K562 (cell line): Measurements from ENCODE around the gene COX4I2. TPM values are rescaled to one million over a fixed set of nuclear protein-coding genes. Genes with fewer than 3 reads are reported as not detected.
"Not testable (repeated sequence)": the region's sequence is repeated elsewhere in the genome, so short reads cannot be mapped to it uniquely, and the experiment has no call there.

Experiments used
- ATAC-seq: fragments of 200-7000 bp; cut with Tn5 transposase; 3 replicates; pipeline ENCODE4 v1.9.1; 2020; ENCODE audit warnings: moderate library complexity
- BruUV-seq: library from RNA; stranded (reverse); fragments of 400-500 nt; replicated peaks from 2 replicates; lab custom pipeline; 2021; lab: Mats Ljungman, UMichigan
- CTCF ChIA-PET: fragments of 300-600 bp; formaldehyde crosslinking; extraction: SDS; loops from one replicate; lab custom pipeline; 2021; ENCODE audit warnings: low intra/inter-chr PET ratio; lab: Yijun Ruan, JAX
- POLR2A ChIA-PET: fragments of 300-600, 350-650 bp; sonication (Branson Sonifier 250); formaldehyde crosslinking; extraction: SDS; loops from one replicate; lab custom pipeline; 2021; ENCODE audit warnings: antibody characterized with exemption, inconsistent platforms; lab: Yijun Ruan, JAX
- DNase-seq, 4 experiments: peaks; one replicate each; pipeline versions ENCODE4 v3.0.0 to v3.0.0-alpha.2; 2011 to 2018; ENCODE audit warnings: low spot score in 3 of 4, mixed read lengths in 3 of 4; ENCODE audit errors: extremely low read depth in 1 of 4
- FAIRE-seq: peaks from 2 replicates; lab custom pipeline; 2011; peaks lifted over from hg19 to GRCh38; lab: Jason Lieb, UNC
- H2AFZ ChIP-seq: 2 replicates; pipeline ENCODE4 v1.6.0; 2011; ENCODE audit warnings: low read depth, low read length, control low read depth, inconsistent platforms
- H3K27ac ChIP-seq: fragments of 200-600 bp; 3 replicates; pipeline ENCODE4 v1.8.0; 2011; ENCODE audit warnings: low read depth, mild to moderate bottlenecking, control low read depth, inconsistent platforms, low read length, moderate library complexity, mixed read lengths; ENCODE audit errors: extremely low read depth
- H3K27me3 ChIP-seq, 2 experiments: fragments of 300-600 bp in 1 of 2; 2 replicates in 1 of 2; 3 replicates in 1 of 2; pipeline versions ENCODE4 v1.6.0 to v1.8.0; 2011; ENCODE audit warnings: inconsistent platforms in 2 of 2, low read length in 2 of 2, mild to moderate bottlenecking in 1 of 2, mixed read lengths in 1 of 2, moderate library complexity in 1 of 2; ENCODE audit not compliant: control insufficient read depth in 2 of 2, insufficient read depth in 2 of 2
- H3K36me3 ChIP-seq: fragments of 300-600 bp; 3 replicates; pipeline ENCODE4 v1.8.0; 2011; ENCODE audit warnings: mild to moderate bottlenecking, low read length, inconsistent platforms; ENCODE audit not compliant: control insufficient read depth, insufficient read depth
- H3K4me1 ChIP-seq, 2 experiments: fragments of 200-600 bp in 1 of 2; replicated peaks in 1 of 2; 2 replicates in 1 of 2; 3 replicates in 1 of 2; pipeline versions ENCODE4 v1.5.1 to v1.8.0; 2011; ENCODE audit warnings: inconsistent platforms in 2 of 2, low read length in 2 of 2, mild to moderate bottlenecking in 1 of 2, mixed read lengths in 1 of 2, moderate library complexity in 1 of 2; ENCODE audit not compliant: control insufficient read depth in 2 of 2, insufficient read depth in 2 of 2
- H3K4me2 ChIP-seq: 2 replicates; pipeline ENCODE4 v1.6.1; 2011; ENCODE audit warnings: low read length, control low read depth, inconsistent platforms, mixed read lengths; ENCODE audit not compliant: insufficient read depth
- H3K4me3 ChIP-seq: fragments of 200-600 bp; sonication (generic), shearing (Covaris generic); 2 replicates; pipeline ENCODE4 v1.5.1; 2016; ENCODE audit warnings: control low read depth, inconsistent platforms
- H3K79me2 ChIP-seq: fragments of 200-600 bp; 3 replicates; pipeline ENCODE4 v1.8.0; 2011; ENCODE audit warnings: low read length, inconsistent platforms; ENCODE audit not compliant: control insufficient read depth, insufficient read depth
- H3K9ac ChIP-seq, 2 experiments: 2 replicates each; pipeline versions ENCODE4 v1.6.0 to v1.6.1; 2011; ENCODE audit warnings: low read depth in 2 of 2, low read length in 2 of 2, control low read depth in 1 of 2, inconsistent platforms in 1 of 2, mild to moderate bottlenecking in 1 of 2, mixed read lengths in 1 of 2; ENCODE audit not compliant: insufficient read depth in 1 of 2
- H3K9me1 ChIP-seq: one replicate; pipeline ENCODE4 v1.6.0; 2011; ENCODE audit warnings: inconsistent platforms, mild to moderate bottlenecking, low read length, moderate library complexity; ENCODE audit not compliant: control insufficient read depth, insufficient read depth
- H3K9me3 ChIP-seq: replicated peaks from 2 replicates; pipeline ENCODE4 v1.5.1; 2011; ENCODE audit warnings: low read depth, low read length, inconsistent platforms; ENCODE audit not compliant: control insufficient read depth, insufficient read depth
- H4K20me1 ChIP-seq: replicated peaks from 2 replicates; pipeline ENCODE4 v1.6.1; 2011; ENCODE audit warnings: low read length, inconsistent platforms, mixed read lengths; ENCODE audit not compliant: control insufficient read depth, insufficient read depth
- BCOR ChIP-seq: fragments of 450-650 bp; IDR thresholded peaks from 2 replicates; pipeline ENCODE4 v1.6.1; 2016
- NCOA2 ChIP-seq, 2 experiments: fragments of 450-650 bp; IDR thresholded peaks; 2 replicates each; pipeline ENCODE4 v1.6.1; 2018; ENCODE audit warnings: mild to moderate bottlenecking in 2 of 2, moderate library complexity in 1 of 2; ENCODE audit not compliant: partially characterized antibody in 2 of 2
- RBFOX2 ChIP-seq: fragments of 200-400 bp; formaldehyde crosslinking; IDR thresholded peaks from 2 replicates; pipeline ENCODE4 v1.6.1; 2017; ENCODE audit warnings: low read depth, mild to moderate bottlenecking, low read length, moderate library complexity
- SMARCA5 ChIP-seq: fragments of 450-650 bp; IDR thresholded peaks from 2 replicates; pipeline ENCODE4 v1.6.1; 2016
- SRF ChIP-seq, 2 experiments: fragments of 250-450, 450-650 bp in 1 of 2; sonication (Bioruptor Pico) in 1 of 2; sonication (generic) in 1 of 2; formaldehyde crosslinking; IDR thresholded peaks; 2 replicates each; pipeline versions ENCODE4 v1.5.0 to v1.5.1; 2020 to 2022; ENCODE audit warnings: mild to moderate bottlenecking in 1 of 2, missing genetic modification reagents in 1 of 2
- USF1 ChIP-seq: sonication (generic); formaldehyde crosslinking; IDR thresholded peaks from 2 replicates; pipeline ENCODE4 v1.9.0; 2022; ENCODE audit warnings: mild to moderate bottlenecking, missing genetic modification reagents
- XRCC3 ChIP-seq: fragments of 450-650 bp; IDR thresholded peaks from 2 replicates; pipeline ENCODE4 v1.6.1; 2017; ENCODE audit warnings: mild to moderate bottlenecking, moderate library complexity
- ZBTB26 ChIP-seq: fragments of 450-650 bp; formaldehyde crosslinking; IDR thresholded peaks from 2 replicates; pipeline ENCODE4 v1.4.0; 2022; ENCODE audit warnings: missing genetic modification characterization
- ZNF140 ChIP-seq: fragments of 250-450 bp; sonication (Bioruptor Pico); IDR thresholded peaks from 2 replicates; pipeline ENCODE4 v1.8.0; 2021; ENCODE audit warnings: moderate library complexity, mild to moderate bottlenecking, inconsistent platforms
- ZNF146 ChIP-seq: IDR thresholded peaks from one replicate; pipeline ENCODE4 v1.6.1; 2018; ENCODE audit warnings: missing compliant biosample characterization; ENCODE audit not compliant: unreplicated experiment
- ZNF511 ChIP-seq: sonication (generic); formaldehyde crosslinking; IDR thresholded peaks from 2 replicates; pipeline ENCODE4 v1.8.0; 2022; ENCODE audit warnings: mild to moderate bottlenecking, missing genetic modification reagents
- WGBS: fragments of 100-300 bp; shearing (Covaris generic); methylation state at CpG from one replicate; pipeline ENCODE4 v1.1.6; 2016; ENCODE audit warnings: low coverage, mixed read lengths; ENCODE audit not compliant: insufficient coverage; ENCODE audit errors: missing lambda C conversion rate; 5-methylcytosine and 5-hydroxymethylcytosine counted together
- in situ Hi-C: fragments of 300-500 bp; cut with MboI; formaldehyde crosslinking; loops from 4 replicates; pipeline ENCODE4 v1.15.0; 2018; ENCODE audit warnings: inconsistent platforms, mixed read lengths
- intact Hi-C: fragments of 100-400 bp; cut with micrococcal nuclease; formaldehyde crosslinking; loops from 2 replicates; pipeline ENCODE4 v1.14.2; 2022
- polyA plus RNA-seq, 8 experiments: library from polyadenylated mRNA; depleted of rRNA in 4 of 8; stranded (reverse) in 5 of 8; unstranded in 3 of 8; fragments of >200 nt; fragmentation: Nextera tagmentation in 2 of 8; fragmentation: Illumina TruSeq in 1 of 8; extraction: Ambion mirVana in 2 of 8; extraction: Trizol in 1 of 8; gene quantifications; 2 replicates each; pipeline versions ENCODE4 v1.2.1 to v1.2.3, GENCODE V29; 2011 to 2014; ENCODE audit warnings: inconsistent platforms in 1 of 8, missing spikeins in 1 of 8
- total RNA-seq, 7 experiments: library from RNA; depleted of rRNA in 6 of 7; stranded (reverse); fragments of >200 nt in 6 of 7; fragmentation: Illumina TruSeq in 2 of 7; extraction: Trizol in 2 of 7; gene quantifications; 2 replicates each; pipeline versions ENCODE4 v1.2.1 to v1.2.3, GENCODE V29; 2011 to 2021; ENCODE audit warnings: low replicate concordance in 1 of 7

COX4I2 gene
- total and polyA plus RNA-seq, 9 of the 15 experiments (the other 6 are each of a cell fraction or from before 2014, with no cell fraction given), result not detected

GRCh38 chr20:31628057-31628456 is 9.7 kb upstream of the COX4I2 start:
- H3K27me3 ChIP-seq, H3K4me3 ChIP-seq, H3K9ac ChIP-seq, DNase-seq, BruUV-seq, in situ Hi-C loops, CTCF ChIA-PET, H3K4me1 ChIP-seq, H3K9me3 ChIP-seq, H3K4me2 ChIP-seq, ATAC-seq, FAIRE-seq, H4K20me1 ChIP-seq, H3K36me3 ChIP-seq, H3K9me1 ChIP-seq, H3K79me2 ChIP-seq, intact Hi-C loops, H3K27ac ChIP-seq, H2AFZ ChIP-seq: not testable (repeated sequence)
- WGBS, result 11% methylated on average over 2 of the region's 2 CpGs
- POLR2A ChIA-PET, result interaction anchor here (0.8 kb wide), 1 partner anchor 51 kb away, joined by 3 read pairs; no protein-coding TSS in a partner anchor
- TF ChIP-seq ZNF146 (CRISPR knock-in tag), result peak; percentile 27
- peak; percentile 70 for TF ChIP-seq BCOR
- 0 out of 2 replicates have a peak, but pooled peaks have one; percentile 32 for TF ChIP-seq SMARCA5

GRCh38 chr20:31630187-31630790 is 7.4 kb upstream of the COX4I2 start:
- no peak overlapping the region for H3K4me3 ChIP-seq
- H3K27ac ChIP-seq, result no peak overlapping the region
- WGBS, result 46% methylated on average over 2 of the region's 2 CpGs
- intact Hi-C loops, result loop anchor here (10.0 kb wide), 1 partner anchor 165 kb away; no protein-coding TSS in a partner anchor
- FAIRE-seq (no peak), ATAC-seq (no peak), DNase-seq (no peak)
- in situ Hi-C loops, result loop anchor here (5.0 kb wide), 1 partner anchor 97 kb away; no protein-coding TSS in a partner anchor
- CTCF ChIA-PET, result no interaction called here
- no peaks in the 10 kb centered on the region for H3K36me3 ChIP-seq
- POLR2A ChIA-PET, result interaction anchor here (0.6 to 1.6 kb wide), 2 partner anchors 46 to 109 kb away, joined by 5 to 6 read pairs; partner anchors contain the start of gene TPX2
- TF ChIP-seq ZNF140 (CRISPR knock-in tag), result no peak
- no peak for TF ChIP-seq ZNF511 (CRISPR knock-in tag)
- no peak for TF ChIP-seq ZBTB26 (CRISPR knock-in tag)
- TF ChIP-seq RBFOX2, result no peak
- no peak for TF ChIP-seq SRF (CRISPR knock-in tag; IDR thresholded peaks at IDR 0.05)
- TF ChIP-seq USF1 (CRISPR knock-in tag), result 0 out of 2 replicates have a peak, but pooled peaks have one; percentile 12
- TF ChIP-seq XRCC3, result no peak
- no peak for TF ChIP-seq NCOA2 (IDR thresholded peaks at IDR 0.05; ENCODE audit: partially characterized antibody in 2 of 2)
- H2AFZ ChIP-seq, result peak overlapping the region; percentile 66
- H3K9me3 ChIP-seq, result no peaks in the 10 kb centered on the region
- BruUV-seq, result no TSS peak
- H4K20me1 ChIP-seq, result no peaks in the 10 kb centered on the region
- peaks cover 8 to 19% of the 10 kb centered on the region in 2 experiments; a peak in 4 of 5 replicates for H3K4me1 ChIP-seq
- no peaks in the 10 kb centered on the region for H3K79me2 ChIP-seq
- no peak overlapping the region for H3K4me2 ChIP-seq
- H3K27me3 ChIP-seq, result no peaks in the 10 kb centered on the region; a peak in 1 of 5 replicates
- H3K9ac ChIP-seq, result no peak overlapping the region
- no peaks in the 10 kb centered on the region for H3K9me1 ChIP-seq
